GM12878 (cell line): ENCODE measurements around the gene SMIM21. TPM values are rescaled to one million over a fixed set of nuclear protein-coding genes. Genes with fewer than 3 reads are reported as not detected.

Source experiments
- ATAC-seq: fragments of 200-7000 bp; cut with Tn5 transposase; 3 replicates; pipeline ENCODE4 v1.9.1; 2020; ENCODE audit warnings: mild to moderate bottlenecking, moderate library complexity
- BruUV-seq: library from RNA; stranded (reverse); fragments of 400-500 nt; replicated peaks from 2 replicates; lab custom pipeline; 2021; lab: Mats Ljungman, UMichigan
- CTCF ChIA-PET: fragments of 300-600 bp; sonication (Branson Sonifier 250); formaldehyde crosslinking; extraction: SDS; loops from one replicate; lab custom pipeline; 2021; ENCODE audit warnings: inconsistent platforms; lab: Yijun Ruan, JAX
- POLR2A ChIA-PET: fragments of 350-600 bp; formaldehyde crosslinking; extraction: SDS; loops from one replicate; lab custom pipeline; 2021; ENCODE audit warnings: inconsistent platforms; lab: Charles Lee
- RAD21 ChIA-PET: fragments of 300-600 bp; sonication (Branson Sonifier 250); formaldehyde crosslinking; loops from one replicate; lab custom pipeline; 2023; ENCODE audit warnings: antibody characterized with exemption; ENCODE audit not compliant: unreplicated experiment; lab: Charles Lee
- SMC1A ChIA-PET: fragments of 300-600 bp; sonication (Branson Sonifier 250); formaldehyde crosslinking; loops from one replicate; lab custom pipeline; 2023; ENCODE audit not compliant: unreplicated experiment, uncharacterized antibody; lab: Charles Lee
- DNase-seq: peaks from one replicate; pipeline ENCODE4 v3.0.0-alpha.2; 2011; ENCODE audit warnings: low read depth, low spot score
- FAIRE-seq: peaks from 3 replicates; lab custom pipeline; 2011; peaks lifted over from hg19 to GRCh38; lab: Jason Lieb, UNC
- H2AFZ ChIP-seq: 2 replicates; pipeline ENCODE4 v1.6.0; 2011; ENCODE audit warnings: low read depth, low read length, control low read depth; ENCODE audit not compliant: control insufficient read depth
- H3K27ac ChIP-seq: 2 replicates; pipeline ENCODE4 v1.5.1; 2011; ENCODE audit warnings: control low read depth; ENCODE audit not compliant: control insufficient read depth, insufficient read depth
- H3K27me3 ChIP-seq, 2 experiments: replicated peaks in 1 of 2; 2 replicates each; pipeline versions ENCODE4 v1.6.0 to v1.6.1; 2011; ENCODE audit warnings: low read length in 1 of 2; ENCODE audit not compliant: control insufficient read depth in 2 of 2, insufficient read depth in 2 of 2
- H3K36me3 ChIP-seq, 2 experiments: 2 replicates each; pipeline ENCODE4 v1.5.1; 2011; ENCODE audit warnings: low read length in 1 of 2; ENCODE audit not compliant: control insufficient read depth in 2 of 2, insufficient read depth in 2 of 2
- H3K4me1 ChIP-seq: 2 replicates; pipeline ENCODE4 v1.6.1; 2011; ENCODE audit warnings: mild to moderate bottlenecking, low read length, moderate library complexity, mixed read lengths; ENCODE audit not compliant: control insufficient read depth, insufficient read depth
- H3K4me2 ChIP-seq: 2 replicates; pipeline ENCODE4 v1.6.0; 2011; ENCODE audit warnings: control low read depth; ENCODE audit not compliant: control insufficient read depth, insufficient read depth
- H3K4me3 ChIP-seq: fragments of 200-600 bp; sonication (generic); 2 replicates; pipeline ENCODE4 v1.5.1; 2016
- H3K79me2 ChIP-seq: 2 replicates; pipeline ENCODE4 v1.6.0; 2011; ENCODE audit warnings: low read length; ENCODE audit not compliant: control insufficient read depth, insufficient read depth
- H3K9ac ChIP-seq: 2 replicates; pipeline ENCODE4 v1.8.0; 2011; ENCODE audit warnings: low read length, control low read depth, mixed read lengths; ENCODE audit not compliant: control insufficient read depth, insufficient read depth
- H3K9me3 ChIP-seq: replicated peaks from 3 replicates; pipeline ENCODE4 v1.5.1; 2011; ENCODE audit warnings: mild to moderate bottlenecking, low read length; ENCODE audit not compliant: control insufficient read depth, insufficient read depth
- H4K20me1 ChIP-seq: 2 replicates; pipeline ENCODE4 v1.6.0; 2011; ENCODE audit not compliant: control insufficient read depth, insufficient read depth
- BMI1 ChIP-seq: fragments of 450-650 bp; IDR thresholded peaks from 2 replicates; pipeline ENCODE4 v1.6.1; 2016; ENCODE audit warnings: mild to moderate bottlenecking, moderate library complexity, borderline replicate concordance
- CHD2 ChIP-seq: IDR thresholded peaks from 2 replicates; pipeline ENCODE4 v1.6.1; 2011; ENCODE audit warnings: low read depth, low read length, improper control_type of control experiment, borderline replicate concordance
- DPF2 ChIP-seq: fragments of 450-650 bp; IDR thresholded peaks from 2 replicates; pipeline ENCODE4 v1.6.1; 2017; ENCODE audit warnings: mild to moderate bottlenecking
- MEF2A ChIP-seq: IDR thresholded peaks from 2 replicates; pipeline ENCODE4 v1.6.1; 2011; ENCODE audit warnings: low read depth, mild to moderate bottlenecking, low read length, moderate library complexity; ENCODE audit not compliant: insufficient read depth
- NFYA ChIP-seq: IDR thresholded peaks from 2 replicates; pipeline ENCODE4 v1.6.1; 2011; ENCODE audit warnings: low read depth, mild to moderate bottlenecking, low read length, improper control_type of control experiment, borderline replicate concordance
- PML ChIP-seq: IDR thresholded peaks from 2 replicates; pipeline ENCODE4 v1.6.1; 2012; ENCODE audit warnings: low read length, inconsistent platforms
- POLR2A ChIP-seq: IDR thresholded peaks from 2 replicates; pipeline ENCODE4 v1.6.1; 2011; ENCODE audit warnings: low read depth, mild to moderate bottlenecking, low read length
- RAD21 ChIP-seq: IDR thresholded peaks from 2 replicates; pipeline ENCODE4 v1.6.1; 2011; ENCODE audit warnings: mild to moderate bottlenecking, low read depth, low read length, moderate library complexity; ENCODE audit not compliant: insufficient read depth
- RBBP5 ChIP-seq: fragments of 200-600 bp; sonication (generic); conservative IDR thresholded peaks from 2 replicates; pipeline ENCODE4 v1.6.1; 2016
- RFX5 ChIP-seq: IDR thresholded peaks from 2 replicates; pipeline ENCODE4 v1.6.1; 2011; ENCODE audit warnings: low read depth, low read length, improper control_type of control experiment
- SIN3A ChIP-seq: IDR thresholded peaks from 2 replicates; pipeline ENCODE4 v1.6.1; 2012; ENCODE audit warnings: low read depth, low read length, improper control_type of control experiment
- SMC3 ChIP-seq: IDR thresholded peaks from 2 replicates; pipeline ENCODE4 v1.6.1; 2011; ENCODE audit warnings: low read length, improper control_type of control experiment, borderline replicate concordance
- SPI1 ChIP-seq: IDR thresholded peaks from 2 replicates; pipeline ENCODE4 v1.6.1; 2011; ENCODE audit warnings: low read depth, mild to moderate bottlenecking, low read length, moderate library complexity, borderline replicate concordance; ENCODE audit not compliant: insufficient read depth
- ZSCAN29 ChIP-seq: fragments of 450-650 bp; IDR thresholded peaks from 2 replicates; pipeline ENCODE4 v1.6.1; 2017; ENCODE audit warnings: mild to moderate bottlenecking, moderate library complexity
- ZZZ3 ChIP-seq: IDR thresholded peaks from 2 replicates; pipeline ENCODE4 v1.6.1; 2011; ENCODE audit warnings: low read depth; ENCODE audit not compliant: control insufficient read depth, insufficient read length
- WGBS: methylation state at CpG from one replicate; pipeline ENCODE4 v1.1.6; 2016; ENCODE audit warnings: low lambda C conversion rate; ENCODE audit not compliant: insufficient replicate concordance, insufficient coverage; ENCODE audit errors: missing lambda C conversion rate; 5-methylcytosine and 5-hydroxymethylcytosine counted together
- in situ Hi-C: fragments of 300-500 bp; cut with MboI; formaldehyde crosslinking; loops from 9 replicates; pipeline ENCODE4 v1.14.3; 2018; ENCODE audit warnings: mixed read lengths
- intact Hi-C: fragments of 100-400 bp; cut with micrococcal nuclease; formaldehyde crosslinking; loops from one replicate; pipeline ENCODE4 v1.14.2; 2022; ENCODE audit not compliant: unreplicated experiment
- polyA plus RNA-seq, 11 experiments: library from polyadenylated mRNA; depleted of rRNA in 4 of 11; unstranded in 6 of 11; stranded (reverse) in 5 of 11; fragments of >200 nt; fragmentation: Nextera tagmentation in 4 of 11; fragmentation: Illumina TruSeq in 1 of 11; extraction: Ambion mirVana in 4 of 11; extraction: Trizol in 1 of 11; gene quantifications; 1 replicate in 1 of 11; 2 replicates in 10 of 11; pipeline versions ENCODE4 v1.2.1 to v1.2.3, GENCODE V29; 2011 to 2016; ENCODE audit warnings: inconsistent platforms in 2 of 11, missing spikeins in 2 of 11, low read depth in 1 of 11
- total RNA-seq, 4 experiments: library from RNA; depleted of rRNA in 3 of 4; stranded (reverse); fragments of >200 nt in 3 of 4; fragmentation: Illumina TruSeq in 1 of 4; extraction: Trizol in 1 of 4; gene quantifications; 2 replicates each; pipeline versions ENCODE4 v1.2.1 to v1.2.3, GENCODE V29; 2013 to 2021
- TF ChIP-seq, protein P1 (sequence below), 3 experiments: IDR thresholded peaks in 2 of 3; conservative IDR thresholded peaks in 1 of 3; 2 replicates each; pipeline ENCODE4 v1.5.1; 2011; ENCODE audit warnings: low read depth in 3 of 3, low read length in 3 of 3, mild to moderate bottlenecking in 3 of 3, control low read depth in 2 of 3, moderate library complexity in 2 of 3, inconsistent platforms in 1 of 3, mixed read lengths in 1 of 3; ENCODE audit not compliant: control insufficient read depth in 2 of 3, insufficient read depth in 1 of 3; ENCODE audit errors: extremely low read depth in 1 of 3
- TF ChIP-seq, protein P2 (sequence below): fragments of 150-350 bp; IDR thresholded peaks from 2 replicates; pipeline ENCODE4 v1.6.1; 2014; ENCODE audit warnings: mild to moderate bottlenecking, low read depth, low read length

The SMIM21 gene
- total and polyA plus RNA-seq, 10 of the 15 experiments (the other 5 are each of a cell fraction or from before 2014, with no cell fraction given): not detected

DNA sequence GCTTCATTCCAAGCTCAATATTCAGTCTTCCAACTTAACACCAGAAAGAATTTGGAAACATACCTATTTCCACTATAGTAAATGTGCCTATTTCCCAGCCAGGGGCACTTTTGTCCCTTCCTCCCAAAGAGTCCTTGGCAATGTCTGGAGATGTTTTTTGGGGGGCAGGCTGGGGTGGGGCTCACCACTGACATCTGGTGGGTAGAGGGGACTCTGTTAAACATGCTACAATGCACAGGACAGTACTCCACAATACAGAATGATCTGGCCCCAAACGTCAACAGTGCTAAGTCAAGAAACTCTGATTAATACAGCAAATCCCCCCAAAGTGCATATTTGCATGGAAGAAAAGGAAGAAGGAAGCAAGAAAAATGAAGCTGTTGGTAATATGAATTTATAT, 61.7 kb downstream of the SMIM21 start:
- in situ Hi-C loops: no loop called here
- intact Hi-C loops: no loop called here
- no peak for FAIRE-seq
- Histone ChIP-seq H3K36me3 (no peaks in the 10 kb centered on the region), H3K4me3 (no peak overlapping the region), H3K4me1 (no peaks in the 10 kb centered on the region), H3K9me3 (no peaks in the 10 kb centered on the region), H3K9ac (no peak overlapping the region), H3K27ac (no peak overlapping the region), H2AFZ (no peak overlapping the region), H3K27me3 (no peaks in the 10 kb centered on the region), H3K79me2 (no peaks in the 10 kb centered on the region), H3K4me2 (no peak overlapping the region), H4K20me1 (no peaks in the 10 kb centered on the region)
- no peak for ATAC-seq
- RAD21 ChIA-PET: no interaction called here
- no TSS peak for BruUV-seq
- no peak for DNase-seq
- TF ChIP-seq, protein P1, sequence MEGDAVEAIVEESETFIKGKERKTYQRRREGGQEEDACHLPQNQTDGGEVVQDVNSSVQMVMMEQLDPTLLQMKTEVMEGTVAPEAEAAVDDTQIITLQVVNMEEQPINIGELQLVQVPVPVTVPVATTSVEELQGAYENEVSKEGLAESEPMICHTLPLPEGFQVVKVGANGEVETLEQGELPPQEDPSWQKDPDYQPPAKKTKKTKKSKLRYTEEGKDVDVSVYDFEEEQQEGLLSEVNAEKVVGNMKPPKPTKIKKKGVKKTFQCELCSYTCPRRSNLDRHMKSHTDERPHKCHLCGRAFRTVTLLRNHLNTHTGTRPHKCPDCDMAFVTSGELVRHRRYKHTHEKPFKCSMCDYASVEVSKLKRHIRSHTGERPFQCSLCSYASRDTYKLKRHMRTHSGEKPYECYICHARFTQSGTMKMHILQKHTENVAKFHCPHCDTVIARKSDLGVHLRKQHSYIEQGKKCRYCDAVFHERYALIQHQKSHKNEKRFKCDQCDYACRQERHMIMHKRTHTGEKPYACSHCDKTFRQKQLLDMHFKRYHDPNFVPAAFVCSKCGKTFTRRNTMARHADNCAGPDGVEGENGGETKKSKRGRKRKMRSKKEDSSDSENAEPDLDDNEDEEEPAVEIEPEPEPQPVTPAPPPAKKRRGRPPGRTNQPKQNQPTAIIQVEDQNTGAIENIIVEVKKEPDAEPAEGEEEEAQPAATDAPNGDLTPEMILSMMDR (IDR thresholded peaks at IDR 0.05 in 2 of 3, conservative IDR thresholded peaks at IDR 0.05 in 1 of 3; ENCODE audit: control insufficient read depth in 2 of 3, extremely low read depth in 1 of 3, insufficient read depth in 1 of 3, low read depth in 3 of 3, low read length in 3 of 3): peak; percentile 18; a peak in 1 of 6 replicates
- TF ChIP-seq SMC3 (peak; percentile 22; the same call in 1 of the 2 replicates), SPI1 (no peak), RAD21 (peak; percentile 25; the same call in 1 of the 2 replicates)
- SMC1A ChIA-PET: no interaction called here
- 0% methylated on average over 1 of the region's 1 CpG for WGBS
- POLR2A ChIA-PET: no interaction called here
- CTCF ChIA-PET: interaction anchor here (0.6 kb wide), 1 partner anchor 23 kb away, joined by 4 read pairs; no protein-coding TSS in a partner anchor

DNA sequence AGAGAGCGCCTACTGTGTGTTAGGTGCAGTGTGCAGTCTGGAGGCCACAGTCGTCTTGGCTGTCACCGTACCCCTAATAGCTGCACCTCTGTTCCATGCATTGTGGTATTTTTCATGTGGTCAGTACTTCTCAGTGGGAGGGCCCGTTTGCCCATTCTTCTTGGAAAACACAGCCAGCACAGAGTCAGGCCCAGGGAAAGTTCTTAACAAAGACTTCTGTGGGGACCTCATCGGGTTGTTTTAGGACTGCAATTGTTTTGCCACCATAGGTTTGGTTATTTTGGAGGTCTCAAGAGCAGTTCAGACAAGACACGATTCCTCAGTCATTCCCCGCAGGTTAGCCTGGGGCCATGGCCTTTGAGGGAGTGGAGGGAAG, 62.3 kb downstream of the SMIM21 start:
- no TSS peak for BruUV-seq
- no peak overlapping the region for H3K4me2 ChIP-seq
- ChIA-PET CTCF (interaction anchor here (0.6 kb wide), 1 partner anchor 22 kb away, joined by 4 read pairs; no protein-coding TSS in a partner anchor), SMC1A (no interaction called here), RAD21 (no interaction called here), POLR2A (no interaction called here)
- no peak overlapping the region for H3K4me3 ChIP-seq
- no peaks in the 10 kb centered on the region for H3K9me3 ChIP-seq
- H3K9ac ChIP-seq: no peak overlapping the region
- H3K27me3 ChIP-seq: no peaks in the 10 kb centered on the region
- DNase-seq: no peak
- in situ Hi-C loops (no loop called here), intact Hi-C loops (no loop called here)
- ATAC-seq: no peak
- no peak for TF ChIP-seq SIN3A
- TF ChIP-seq MEF2A: no peak
- no peak for TF ChIP-seq ZSCAN29
- TF ChIP-seq RFX5: no peak
- no peak for TF ChIP-seq RBBP5
- TF ChIP-seq CHD2: no peak
- TF ChIP-seq NFYA: no peak
- no peak for TF ChIP-seq DPF2
- TF ChIP-seq PML: no peak
- TF ChIP-seq BMI1: no peak
- TF ChIP-seq ZZZ3: no peak
- no peak for TF ChIP-seq POLR2A
- TF ChIP-seq, protein P2, sequence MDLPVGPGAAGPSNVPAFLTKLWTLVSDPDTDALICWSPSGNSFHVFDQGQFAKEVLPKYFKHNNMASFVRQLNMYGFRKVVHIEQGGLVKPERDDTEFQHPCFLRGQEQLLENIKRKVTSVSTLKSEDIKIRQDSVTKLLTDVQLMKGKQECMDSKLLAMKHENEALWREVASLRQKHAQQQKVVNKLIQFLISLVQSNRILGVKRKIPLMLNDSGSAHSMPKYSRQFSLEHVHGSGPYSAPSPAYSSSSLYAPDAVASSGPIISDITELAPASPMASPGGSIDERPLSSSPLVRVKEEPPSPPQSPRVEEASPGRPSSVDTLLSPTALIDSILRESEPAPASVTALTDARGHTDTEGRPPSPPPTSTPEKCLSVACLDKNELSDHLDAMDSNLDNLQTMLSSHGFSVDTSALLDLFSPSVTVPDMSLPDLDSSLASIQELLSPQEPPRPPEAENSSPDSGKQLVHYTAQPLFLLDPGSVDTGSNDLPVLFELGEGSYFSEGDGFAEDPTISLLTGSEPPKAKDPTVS: no peak
- H3K27ac ChIP-seq: no peak overlapping the region
- no peaks in the 10 kb centered on the region for H3K4me1 ChIP-seq
- no peaks in the 10 kb centered on the region for H3K36me3 ChIP-seq
- WGBS: 50% methylated on average over 7 of the region's 7 CpGs
- FAIRE-seq: no peak
- H2AFZ ChIP-seq: no peak overlapping the region
- H4K20me1 ChIP-seq: no peaks in the 10 kb centered on the region
- H3K79me2 ChIP-seq: no peaks in the 10 kb centered on the region
